Gastroesophageal sphincter (tissue), 3 donors: ENCODE data around the gene YWHAB.

ENCODE experiments used
- CTCF ChIP-seq, 4 experiments: fragments of 200-600 bp in 2 of 4; fragments of 450-650 bp in 2 of 4; sonication (generic) in 1 of 4; IDR thresholded peaks; one replicate each; pipeline ENCODE4 v1.5.1; 2017 to 2019; ENCODE audit warnings: antibody characterized with exemption in 4 of 4, mild to moderate bottlenecking in 2 of 4, moderate library complexity in 2 of 4
- EP300 ChIP-seq: sonication (generic); formaldehyde crosslinking; IDR thresholded peaks from one replicate; pipeline ENCODE4 v1.6.1; 2017; ENCODE audit warnings: antibody characterized with exemption, mild to moderate bottlenecking
- POLR2A ChIP-seq, 2 donors: fragments of 450-650 bp; IDR thresholded peaks; one replicate each; pipeline ENCODE4 v1.6.1; 2017; ENCODE audit warnings: antibody characterized with exemption in 2 of 2, mild to moderate bottlenecking in 2 of 2, moderate library complexity in 1 of 2

GRCh38 chr20:44894959-44895358 is 9.5 kb downstream of the YWHAB start:
- TF ChIP-seq POLR2A (IDR thresholded peaks at IDR 0.05) = no peak
- no peak for TF ChIP-seq CTCF (IDR thresholded peaks at IDR 0.05)
- TF ChIP-seq EP300 = no peak
